ENCODE results near the gene C18orf32. TPM values are rescaled to one million over a fixed set of nuclear protein-coding genes. Genes with fewer than 3 reads are reported as not detected.

Gene C18orf32
- total RNA-seq, 1 donor from 2014 or later, result 65.2 TPM

DNA sequence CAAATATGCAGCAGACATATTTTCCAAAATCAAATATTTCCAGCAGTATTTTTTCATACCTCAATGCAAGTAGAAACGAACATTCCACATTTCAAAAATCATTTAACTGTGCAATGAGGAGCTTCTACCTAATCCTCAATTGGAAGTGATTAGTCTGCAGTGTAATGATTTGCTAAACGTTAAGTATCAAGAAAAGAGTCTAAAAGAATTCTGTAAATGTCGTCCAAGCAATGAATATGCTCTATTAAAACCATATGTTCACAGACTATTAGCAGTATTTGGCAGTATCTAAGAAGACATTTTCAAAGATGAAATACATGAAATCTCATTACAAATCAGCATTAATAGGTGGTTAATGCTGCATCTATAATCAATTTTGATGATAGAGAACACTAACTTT lies 42.5 kb downstream of the C18orf32 start:
- intact Hi-C loops (cut with DNase I), result loop anchor here (10.0 kb wide), 2 partner anchors 190 to 770 kb away; no protein-coding TSS in a partner anchor

GRCh38 chr18:49443837-49444236 lies 43.2 kb downstream of the C18orf32 start:
- no peak for DNase-seq (ENCODE audit: low spot score)
- intact Hi-C loops (cut with DNase I), result loop anchor here (10.0 kb wide), 2 partner anchors 189 to 769 kb away; no protein-coding TSS in a partner anchor

More for the DNA sequence above, 42.5 kb downstream of the C18orf32 start:
- no peak for DNase-seq (ENCODE audit: low spot score)

DNA sequence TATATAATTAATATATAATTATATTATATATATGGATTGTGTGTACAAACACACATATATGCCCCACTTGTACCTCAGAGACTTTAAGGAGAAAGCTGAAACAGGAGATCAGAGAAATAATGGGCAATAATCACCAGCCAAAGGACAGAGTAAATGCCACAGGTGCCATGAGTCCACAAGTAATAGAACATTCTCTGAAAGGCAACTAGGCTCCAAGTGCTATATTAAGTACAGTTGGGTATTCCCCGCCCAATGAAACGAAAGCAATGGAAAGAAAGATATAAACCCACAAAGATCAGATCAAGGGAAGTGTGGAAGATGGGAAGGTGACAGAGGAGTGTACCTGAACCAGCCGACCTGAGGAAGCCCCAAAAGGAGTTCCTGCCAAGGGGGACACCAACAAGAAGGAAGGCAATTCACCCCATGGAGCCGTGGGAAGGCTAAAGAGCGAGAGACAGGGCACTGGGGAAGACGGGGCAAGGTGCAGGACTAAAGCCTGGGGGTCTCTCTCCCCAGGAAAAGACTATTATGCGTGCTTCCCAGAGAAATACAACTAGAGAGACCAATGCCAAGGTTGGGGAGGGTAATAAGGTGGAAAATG lies 45.6 kb downstream of the C18orf32 start:
- DNase-seq (ENCODE audit: low spot score), result no peak
- intact Hi-C loops (cut with DNase I), result loop anchor here (10.0 kb wide), 2 partner anchors 187 to 767 kb away; no protein-coding TSS in a partner anchor

GRCh38 chr18:49435170-49435569 lies 51.9 kb downstream of the C18orf32 start:
- intact Hi-C loops (cut with DNase I), result no loop called here
- DNase-seq (ENCODE audit: low spot score), result no peak

DNA sequence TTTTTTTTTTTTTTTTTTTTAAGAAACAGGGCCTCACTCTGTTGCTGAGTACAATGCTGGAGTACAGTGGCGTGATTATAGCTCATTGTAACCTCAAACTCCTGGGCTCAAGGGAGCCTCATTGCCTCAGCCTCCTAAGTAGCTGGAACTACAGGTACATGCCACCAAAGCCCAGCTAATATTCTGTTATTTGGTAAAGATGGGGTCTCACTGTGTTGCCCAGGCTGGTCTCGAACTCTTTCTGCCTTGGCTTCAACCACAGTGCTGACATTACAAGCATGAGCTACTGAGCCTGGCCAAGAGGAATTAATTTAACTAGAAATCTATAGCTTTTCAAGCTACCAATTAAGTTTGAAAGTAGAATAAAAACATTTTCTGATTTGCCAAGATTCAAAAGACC lies 54.4 kb downstream of the C18orf32 start:
- no peak for DNase-seq (ENCODE audit: low spot score)
- intact Hi-C loops (cut with DNase I), result no loop called here

DNA sequence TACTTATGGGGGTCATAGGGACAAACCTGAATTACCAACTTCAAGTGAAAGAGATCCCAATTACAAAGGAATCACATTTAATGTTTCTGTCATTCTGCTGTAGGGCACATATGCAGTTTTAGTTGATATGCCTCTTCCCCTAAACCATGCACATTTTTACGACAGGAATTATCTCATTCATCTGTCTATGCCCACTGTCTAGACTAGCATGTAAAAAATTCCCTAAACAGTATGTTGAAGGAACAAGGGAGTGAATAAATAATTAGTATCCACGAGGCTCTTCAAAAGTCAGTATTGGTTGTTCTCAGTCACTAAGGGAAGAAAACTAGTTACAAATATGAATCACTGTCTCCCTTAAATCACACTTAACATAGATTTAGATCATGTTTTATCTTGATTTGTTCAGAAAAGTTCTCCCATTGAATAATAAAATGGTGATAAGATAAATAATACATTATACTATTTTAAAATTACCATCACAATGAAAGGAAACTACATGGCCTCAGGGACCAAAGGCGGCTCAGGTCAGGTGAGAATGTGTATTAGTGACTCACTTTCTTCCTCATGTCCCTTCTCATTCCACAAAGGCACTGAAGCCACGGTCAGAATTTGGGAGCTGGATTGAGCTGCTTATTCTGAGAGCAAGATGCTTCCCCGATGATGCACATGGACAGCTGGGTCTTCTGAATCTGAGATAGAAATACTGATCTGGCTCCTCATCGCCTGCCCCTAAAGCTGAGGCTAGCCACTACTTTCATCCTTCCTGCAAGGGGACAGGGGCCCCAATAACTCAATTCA lies 55.7 kb downstream of the C18orf32 start:
- intact Hi-C loops (cut with DNase I), result no loop called here
- DNase-seq (ENCODE audit: low spot score), result no peak

Other genes with a start within 250 kb of the C18orf32 start
- gene DYM, start 26.6 kb downstream of the C18orf32 start, total RNA-seq, result 47.1 TPM
- 615 TPM for gene RPL17, start 5.2 kb upstream of the C18orf32 start, total RNA-seq
- 1.7 TPM for gene LIPG, start 74.8 kb upstream of the C18orf32 start, total RNA-seq